Activated CD4-positive, alpha-beta T cell treated with anti-CD3 and anti-CD28 coated beads for 4 hours (primary cell): ENCODE data around the gene S100A10.

ENCODE experiments used
- DNase-seq, 2 donors: peaks; one replicate each; pipeline ENCODE4 v3.0.0-alpha.2; 2020

Gene S100A10

GRCh38 chr1:151993734-151994496 is at the start of gene S100A10:
TSS of gene S100A10 (minus strand) at chr1:151993859. CDS start at chr1:151986230, 7,629 bp downstream.
- DNase-seq, result peak; percentile 78 to 80

- no peak for DNase-seq
These were observed 48.4 kb upstream of the S100A10 start for GRCh38 chr1:152042030-152042429.

GRCh38 chr1:152039886-152040285 is 46.2 kb upstream of the S100A10 start:
- no peak for DNase-seq

- DNase-seq, result no peak
These were observed 45.8 kb upstream of the S100A10 start for GRCh38 chr1:152039461-152039860.

GRCh38 chr1:152038871-152039270 is 45.2 kb upstream of the S100A10 start:
- no peak for DNase-seq

GRCh38 chr1:152036267-152037216 is 42.9 kb upstream of the S100A10 start, which contains the start of gene S100A11:
TSS of gene S100A11 (minus strand) at chr1:152037004. CDS start at chr1:152036915, 89 bp downstream.
- DNase-seq, result peak; percentile 79

- peak in 1 of 2 donors; percentile 14 for DNase-seq
These were observed 42.0 kb upstream of the S100A10 start for GRCh38 chr1:152035539-152036266.

- DNase-seq, result peak; percentile 56 to 68
These were observed 41.2 kb upstream of the S100A10 start for GRCh38 chr1:152034654-152035538.

GRCh38 chr1:152034324-152034653 is 40.6 kb upstream of the S100A10 start:
- DNase-seq, result no peak

- no peak for DNase-seq
These were observed 36.2 kb upstream of the S100A10 start for GRCh38 chr1:152029929-152030211.

- no peak for DNase-seq
These were observed 35.7 kb upstream of the S100A10 start for GRCh38 chr1:152029144-152029928.

- DNase-seq, result no peak
These were observed 33.2 kb upstream of the S100A10 start for GRCh38 chr1:152026895-152027294.

GRCh38 chr1:152024223-152024622 is 30.6 kb upstream of the S100A10 start:
- DNase-seq, result no peak

- no peak for DNase-seq
These were observed 29.6 kb upstream of the S100A10 start for GRCh38 chr1:152023221-152023620.

GRCh38 chr1:152022474-152022873 is 28.8 kb upstream of the S100A10 start:
- DNase-seq, result no peak

- no peak for DNase-seq
These were observed 27.9 kb upstream of the S100A10 start for GRCh38 chr1:152021569-152021968.

GRCh38 chr1:152020849-152021248 is 27.2 kb upstream of the S100A10 start:
- DNase-seq, result no peak

GRCh38 chr1:152018537-152018936 is 24.9 kb upstream of the S100A10 start:
- DNase-seq, result no peak

GRCh38 chr1:152015766-152016165 is 22.1 kb upstream of the S100A10 start:
- no peak for DNase-seq

- no peak for DNase-seq
These were observed 21.3 kb upstream of the S100A10 start for GRCh38 chr1:152014943-152015342.

- DNase-seq, result peak; percentile 22 to 34
These were observed 20.1 kb upstream of the S100A10 start for GRCh38 chr1:152013664-152014237.
